Activated B cell treated with CpG ODN at 0.5 μM for 24 hours (primary cell): ENCODE results near the gene SMURF1. TPM values are rescaled to one million over a fixed set of nuclear protein-coding genes. Genes with fewer than 3 reads are reported as not detected.
"Not testable (repeated sequence)": the region's sequence is repeated elsewhere in the genome, so short reads cannot be mapped to it uniquely, and the experiment has no call there.

Experiments
- ATAC-seq: fragments of 200-7000 bp; cut with Tn5 transposase; one replicate; pipeline ENCODE4 v1.10.0; 2021; ENCODE audit warnings: low read depth, mild to moderate bottlenecking, moderate library complexity
- CTCF ChIA-PET: fragments of 350-600 bp; sonication (Branson Sonifier 250); formaldehyde crosslinking; loops from one replicate; lab custom pipeline; 2021; ENCODE audit warnings: antibody characterized with exemption; lab: Charles Lee
- POLR2A ChIA-PET: fragments of 350-600 bp; sonication (Branson Sonifier 250); formaldehyde crosslinking; loops from one replicate; lab custom pipeline; 2021; ENCODE audit warnings: antibody characterized with exemption; lab: Charles Lee
- DNase-seq: peaks from one replicate; pipeline ENCODE4 v3.0.0; 2022
- H3K27ac Mint-ChIP-seq: one replicate; pipeline ENCODE4 v1.8.0; 2020; ENCODE audit warnings: mixed read lengths
- H3K27me3 Mint-ChIP-seq: one replicate; pipeline ENCODE4 v1.8.0; 2021; ENCODE audit warnings: mixed read lengths
- H3K36me3 Mint-ChIP-seq: one replicate; pipeline ENCODE4 v1.8.0; 2021; ENCODE audit warnings: low read depth, mixed read lengths
- H3K4me1 Mint-ChIP-seq: one replicate; pipeline ENCODE4 v1.8.0; 2021; ENCODE audit warnings: mixed read lengths
- H3K4me3 Mint-ChIP-seq: one replicate; pipeline ENCODE4 v1.8.0; 2020; ENCODE audit warnings: mild to moderate bottlenecking, mixed read lengths
- H3K9me3 Mint-ChIP-seq: one replicate; pipeline ENCODE4 v1.8.0; 2020; ENCODE audit warnings: mixed read lengths
- intact Hi-C: fragments of 100-400 bp; cut with micrococcal nuclease; formaldehyde crosslinking; loops from one replicate; pipeline ENCODE4 v1.15.1; 2024
- total RNA-seq: library from RNA; stranded (reverse); gene quantifications from 2 replicates; pipeline ENCODE4 v1.2.3, GENCODE V29; 2022
- TF ChIP-seq, protein P1 (sequence below): fragments of 200-600 bp; IDR thresholded peaks from one replicate; pipeline ENCODE4 v1.8.0; 2022; ENCODE audit warnings: antibody characterized with exemption, mild to moderate bottlenecking

SMURF1 gene
- total RNA-seq, 1 donor from 2014 or later = 23.1 TPM

DNA sequence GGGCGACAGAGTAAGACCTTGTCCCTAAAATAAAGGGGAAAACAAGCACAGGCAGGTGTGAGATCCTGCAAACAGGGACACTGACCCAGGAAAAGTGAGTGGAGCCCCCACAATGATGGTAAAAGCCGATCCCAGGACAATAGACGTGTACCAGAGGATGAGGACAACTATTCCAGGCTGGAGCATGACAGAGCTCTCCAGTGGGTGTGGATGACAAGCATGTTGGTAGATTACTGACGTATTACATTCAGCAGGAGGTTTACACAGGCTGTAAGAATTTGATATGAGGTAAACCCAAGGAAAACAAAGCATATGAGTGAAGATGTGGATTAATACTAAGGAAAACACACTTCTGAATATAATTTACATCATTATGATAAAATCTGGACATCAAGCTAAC is 27.8 kb upstream of the SMURF1 start:
- no peak for ATAC-seq
- CTCF ChIA-PET = no interaction called here
- Mint-ChIP-seq H3K9me3 (no peaks in the 10 kb centered on the region), H3K4me1 (no peaks in the 10 kb centered on the region), H3K27ac (no peak overlapping the region), H3K4me3 (no peak overlapping the region), H3K36me3 (no peaks in the 10 kb centered on the region), H3K27me3 (peaks cover 15% of the 10 kb centered on the region)
- TF ChIP-seq, protein P1, sequence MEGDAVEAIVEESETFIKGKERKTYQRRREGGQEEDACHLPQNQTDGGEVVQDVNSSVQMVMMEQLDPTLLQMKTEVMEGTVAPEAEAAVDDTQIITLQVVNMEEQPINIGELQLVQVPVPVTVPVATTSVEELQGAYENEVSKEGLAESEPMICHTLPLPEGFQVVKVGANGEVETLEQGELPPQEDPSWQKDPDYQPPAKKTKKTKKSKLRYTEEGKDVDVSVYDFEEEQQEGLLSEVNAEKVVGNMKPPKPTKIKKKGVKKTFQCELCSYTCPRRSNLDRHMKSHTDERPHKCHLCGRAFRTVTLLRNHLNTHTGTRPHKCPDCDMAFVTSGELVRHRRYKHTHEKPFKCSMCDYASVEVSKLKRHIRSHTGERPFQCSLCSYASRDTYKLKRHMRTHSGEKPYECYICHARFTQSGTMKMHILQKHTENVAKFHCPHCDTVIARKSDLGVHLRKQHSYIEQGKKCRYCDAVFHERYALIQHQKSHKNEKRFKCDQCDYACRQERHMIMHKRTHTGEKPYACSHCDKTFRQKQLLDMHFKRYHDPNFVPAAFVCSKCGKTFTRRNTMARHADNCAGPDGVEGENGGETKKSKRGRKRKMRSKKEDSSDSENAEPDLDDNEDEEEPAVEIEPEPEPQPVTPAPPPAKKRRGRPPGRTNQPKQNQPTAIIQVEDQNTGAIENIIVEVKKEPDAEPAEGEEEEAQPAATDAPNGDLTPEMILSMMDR = no peak
- POLR2A ChIA-PET = no interaction called here
- DNase-seq = no peak
- intact Hi-C loops = no loop called here

DNA sequence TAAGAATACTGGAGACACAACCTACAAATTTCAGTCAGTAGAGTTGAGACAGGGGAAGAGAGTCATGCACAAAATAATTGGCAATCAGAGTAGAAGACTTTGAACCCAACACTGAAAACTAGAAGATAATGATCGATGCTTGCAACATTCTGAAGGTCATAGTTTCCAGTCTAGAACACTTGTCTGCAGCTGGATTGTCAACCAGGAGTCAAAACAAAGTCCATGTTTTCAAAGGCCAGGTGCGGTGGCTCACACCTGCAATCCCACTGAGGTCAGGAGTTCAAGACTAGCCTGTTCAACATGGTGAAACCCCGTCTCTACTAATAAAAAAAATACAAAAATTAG is 26.8 kb upstream of the SMURF1 start:
- DNase-seq (no peak), ATAC-seq (no peak)
- POLR2A ChIA-PET = no interaction called here
- CTCF ChIA-PET = no interaction called here
- TF ChIP-seq, protein P1 = no peak
- no peaks in the 10 kb centered on the region for H3K9me3 Mint-ChIP-seq
- H3K36me3 Mint-ChIP-seq = no peaks in the 10 kb centered on the region
- no peak overlapping the region for H3K27ac Mint-ChIP-seq
- no peak overlapping the region for H3K4me3 Mint-ChIP-seq
- intact Hi-C loops = no loop called here
- H3K4me1 Mint-ChIP-seq = no peaks in the 10 kb centered on the region
- peaks cover 15% of the 10 kb centered on the region for H3K27me3 Mint-ChIP-seq

DNA sequence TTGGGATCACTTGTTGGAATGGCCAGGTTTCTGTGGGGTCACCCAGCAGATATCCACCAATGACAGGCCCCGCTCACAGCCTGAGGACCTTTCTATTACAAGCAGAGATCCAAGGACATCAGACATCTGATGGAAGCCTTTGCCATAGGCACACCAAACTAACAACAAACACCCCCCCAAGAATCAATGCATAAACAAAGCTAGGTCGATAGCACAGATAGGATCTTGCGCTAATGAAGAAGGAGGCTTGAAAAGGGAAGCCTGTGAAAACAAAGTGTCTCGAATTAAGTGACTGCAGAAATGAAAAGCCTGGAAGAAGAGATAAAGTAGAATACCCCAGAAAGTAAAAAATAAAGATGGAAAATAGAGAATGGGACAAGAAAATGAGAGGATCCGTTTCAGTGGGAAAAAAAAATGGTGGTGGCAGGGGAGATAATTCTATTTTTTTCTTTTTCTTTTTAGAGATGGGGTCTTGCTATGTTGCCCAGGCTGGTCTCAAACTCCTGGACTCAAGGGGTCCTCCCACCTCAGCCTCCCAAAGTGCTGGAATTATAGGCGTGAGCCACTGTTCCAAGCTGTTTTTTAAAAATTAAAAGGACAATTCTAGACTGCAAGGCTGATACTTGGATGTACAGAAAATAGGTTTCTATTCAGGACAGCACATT is 26.3 kb upstream of the SMURF1 start:
- no peak for ATAC-seq
- H3K36me3 Mint-ChIP-seq = no peaks in the 10 kb centered on the region
- no peak overlapping the region for H3K4me3 Mint-ChIP-seq
- peaks cover 15% of the 10 kb centered on the region for H3K27me3 Mint-ChIP-seq
- intact Hi-C loops = no loop called here
- TF ChIP-seq, protein P1 = no peak
- H3K27ac Mint-ChIP-seq = no peak overlapping the region
- no peaks in the 10 kb centered on the region for H3K4me1 Mint-ChIP-seq
- no peaks in the 10 kb centered on the region for H3K9me3 Mint-ChIP-seq
- ChIA-PET POLR2A (no interaction called here), CTCF (no interaction called here)
- no peak for DNase-seq

DNA sequence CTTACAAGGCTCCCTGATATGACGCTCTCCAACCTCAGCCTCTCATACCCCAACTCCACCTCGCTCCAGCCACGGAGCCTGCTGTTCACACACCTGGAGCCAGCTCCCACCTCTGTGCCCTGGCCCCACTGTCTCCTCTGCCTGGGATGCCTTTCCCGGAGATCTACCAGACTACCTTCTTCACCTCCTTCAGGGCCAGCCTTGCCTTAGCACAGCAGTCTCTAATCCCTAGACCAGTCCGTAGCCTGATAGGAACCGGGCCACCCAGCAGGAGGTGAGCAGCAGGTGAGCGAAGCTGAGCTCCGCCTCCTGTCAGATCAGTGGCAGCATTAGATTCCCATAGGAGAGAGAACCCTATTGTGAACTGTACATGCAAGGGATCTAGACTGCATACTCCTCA is 23.2 kb upstream of the SMURF1 start:
- POLR2A ChIA-PET = no interaction called here

DNA sequence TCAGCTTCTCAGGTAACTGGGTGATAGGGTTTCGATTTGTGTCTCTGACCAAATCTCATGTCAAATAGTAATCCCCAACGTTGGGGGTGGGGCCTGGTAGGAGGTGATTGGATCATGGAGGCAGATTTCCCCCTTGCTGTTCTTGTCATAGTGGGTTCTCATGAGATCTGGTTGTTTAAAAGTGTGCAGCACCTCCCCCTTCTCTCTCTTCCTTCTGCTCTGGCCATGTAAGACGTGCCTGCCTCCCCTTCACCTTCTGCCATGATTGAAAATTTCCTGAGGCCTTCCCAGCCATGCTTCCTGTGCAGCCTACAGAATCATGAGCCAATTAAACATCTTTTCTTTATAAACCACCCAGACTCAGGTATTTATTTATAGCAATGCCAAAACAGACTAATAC is 21.9 kb upstream of the SMURF1 start:
- POLR2A ChIA-PET = no interaction called here
- Mint-ChIP-seq H3K36me3 (no peaks in the 10 kb centered on the region), H3K4me1 (peaks cover 3% of the 10 kb centered on the region)

More for the DNA sequence above, 23.2 kb upstream of the SMURF1 start:
- H3K4me3 Mint-ChIP-seq = no peak overlapping the region
- ATAC-seq = no peak
- peaks cover 13% of the 10 kb centered on the region for H3K27me3 Mint-ChIP-seq
- H3K27ac Mint-ChIP-seq = no peak overlapping the region
- CTCF ChIA-PET = no interaction called here
- no peaks in the 10 kb centered on the region for H3K36me3 Mint-ChIP-seq
- intact Hi-C loops = no loop called here
- no peak for DNase-seq
- TF ChIP-seq, protein P1 = no peak
- H3K9me3 Mint-ChIP-seq = no peaks in the 10 kb centered on the region
- H3K4me1 Mint-ChIP-seq = peaks cover 3% of the 10 kb centered on the region

DNA sequence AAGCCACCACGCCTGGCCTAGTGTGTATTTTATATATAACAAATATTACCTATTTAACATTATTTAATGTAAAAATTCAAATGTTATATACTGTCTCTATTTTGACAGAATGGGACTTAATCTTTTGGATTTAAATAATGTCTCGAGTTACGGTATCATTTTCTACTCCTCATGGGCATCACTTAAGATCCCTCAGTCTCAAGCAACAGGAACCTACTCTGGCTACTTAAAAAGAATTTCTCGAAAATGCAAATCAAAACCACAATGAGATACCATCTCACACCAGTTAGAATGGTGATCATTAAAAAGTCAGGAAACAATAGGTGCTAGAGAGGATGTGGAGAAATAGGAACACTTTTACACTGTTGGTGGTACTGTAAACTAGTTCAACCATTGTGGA is 19.8 kb upstream of the SMURF1 start:
- H3K36me3 Mint-ChIP-seq, H3K4me3 Mint-ChIP-seq, H3K4me1 Mint-ChIP-seq, H3K27ac Mint-ChIP-seq, POLR2A ChIA-PET, intact Hi-C loops, H3K9me3 Mint-ChIP-seq, CTCF ChIA-PET, ATAC-seq, DNase-seq: not testable (repeated sequence)
- peaks cover 22% of the 10 kb centered on the region for H3K27me3 Mint-ChIP-seq

More for the DNA sequence above, 21.9 kb upstream of the SMURF1 start:
- no peaks in the 10 kb centered on the region for H3K9me3 Mint-ChIP-seq
- no peak for ATAC-seq
- H3K27me3 Mint-ChIP-seq = peaks cover 16% of the 10 kb centered on the region
- intact Hi-C loops = no loop called here
- TF ChIP-seq, protein P1 = no peak
- no peak overlapping the region for H3K27ac Mint-ChIP-seq
- H3K4me3 Mint-ChIP-seq = no peak overlapping the region
- CTCF ChIA-PET = no interaction called here
- DNase-seq = no peak
